ENCODE measurements around the gene NAA60. TPM values are rescaled to one million over a fixed set of nuclear protein-coding genes. Genes with fewer than 3 reads are reported as not detected.
"Not testable (repeated sequence)": the region's sequence is repeated elsewhere in the genome, so short reads cannot be mapped to it uniquely, and the experiment has no call there.

Gene NAA60
- polyA plus RNA-seq, 1 donor = 76.2 TPM

DNA sequence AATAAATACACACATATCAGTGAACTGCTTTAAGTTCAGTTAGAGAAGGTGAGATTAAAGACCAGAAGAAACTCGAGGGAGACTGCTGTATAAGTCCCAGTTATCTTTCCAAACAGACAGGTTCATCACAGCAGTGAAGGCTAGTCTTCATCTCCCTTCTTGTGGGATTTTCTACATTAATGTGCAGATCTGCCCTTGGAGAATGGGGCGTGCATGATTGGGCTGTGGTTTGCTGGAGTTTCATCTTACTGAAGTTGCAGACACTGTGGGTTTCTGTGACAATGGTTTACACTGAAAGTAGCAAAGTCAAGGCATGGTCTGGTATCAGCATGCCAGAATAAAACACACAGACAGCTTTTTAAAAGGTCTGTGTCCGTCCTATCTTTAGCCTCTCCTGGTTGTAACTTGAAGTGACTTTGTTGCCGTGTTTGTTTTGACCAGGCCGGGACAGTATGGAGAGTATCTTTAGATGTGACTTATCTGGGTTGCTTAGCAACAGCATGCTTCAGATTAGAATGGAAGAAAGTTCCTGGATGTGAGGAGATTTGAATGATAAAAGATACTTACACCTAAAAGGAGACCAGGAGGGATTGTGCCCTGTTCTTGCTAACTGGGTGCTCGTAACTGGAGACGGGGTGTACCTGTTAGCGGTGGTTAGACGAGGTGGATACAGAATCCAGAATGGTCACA, 16.1 kb downstream of the NAA60 start:
- no peak for DNase-seq

DNA sequence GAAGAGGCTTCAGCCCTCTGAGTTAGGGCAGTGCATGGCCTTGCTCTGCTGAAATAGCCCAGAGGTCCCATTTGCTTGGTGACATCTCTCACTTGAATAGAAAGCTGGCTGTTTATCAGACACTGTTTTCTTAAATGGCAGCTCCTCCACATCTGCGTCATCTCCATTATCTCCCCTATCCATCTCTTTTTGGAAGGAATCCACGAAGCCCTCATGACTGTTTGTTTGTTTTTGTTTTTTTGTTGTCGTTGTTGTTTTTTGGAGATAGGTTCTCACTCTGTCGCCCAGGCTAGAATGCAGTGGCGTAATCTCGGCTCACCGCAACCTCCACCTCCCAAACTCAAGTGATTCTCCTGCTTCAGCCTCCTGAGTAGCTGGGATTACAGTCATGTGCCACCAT, 16.6 kb downstream of the NAA60 start:
- no peak for DNase-seq

- DNase-seq = no peak
Measured at GRCh38 chr16:3460585-3460984, 17.1 kb downstream of the NAA60 start.

DNA sequence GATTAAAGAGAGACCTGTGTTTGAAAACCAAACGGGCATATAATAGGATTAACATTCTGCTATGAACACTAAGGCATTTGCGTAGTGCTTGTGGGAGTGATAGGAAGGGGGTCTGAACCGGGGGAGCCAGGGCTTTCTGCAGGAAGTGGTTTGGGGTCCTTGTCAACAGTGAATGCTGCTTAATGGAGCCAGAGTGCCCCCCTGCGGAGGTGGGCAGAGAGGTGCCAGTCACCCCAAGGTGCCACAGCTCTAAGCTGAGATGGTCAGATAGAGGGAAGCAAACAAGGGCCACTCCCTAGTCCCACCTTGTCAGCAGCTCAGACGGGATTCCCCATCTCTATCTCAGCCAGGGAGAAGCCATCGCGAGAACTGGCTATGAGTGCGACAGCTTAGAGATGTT, 17.7 kb downstream of the NAA60 start:
- DNase-seq = no peak

DNA sequence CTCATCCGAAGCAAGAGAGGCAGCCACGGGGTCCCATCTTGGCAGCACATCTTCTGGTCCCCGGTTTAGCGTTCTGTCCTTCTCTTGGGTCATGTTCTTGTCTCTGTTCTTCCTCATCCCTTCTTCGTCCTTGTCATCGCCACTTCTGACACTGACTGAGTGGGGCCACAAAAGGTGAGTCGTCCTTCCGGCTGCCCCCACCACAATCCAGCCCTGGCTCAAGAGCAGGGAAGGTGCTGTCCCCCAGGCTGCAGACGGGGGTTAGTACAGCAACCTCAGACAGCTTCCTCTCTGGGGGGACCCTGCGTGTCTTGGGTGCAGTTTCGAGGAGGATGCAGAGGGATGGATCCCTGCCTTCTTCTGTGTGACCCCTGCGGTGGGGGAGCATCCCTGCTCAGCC, 21.8 kb downstream of the NAA60 start:
- DNase-seq = no peak

GRCh38 chr16:3465911-3466584, 22.6 kb downstream of the NAA60 start:
- no peak for DNase-seq

GRCh38 chr16:3467182-3467581, 23.7 kb downstream of the NAA60 start:
- DNase-seq = no peak

- no peak for DNase-seq
Measured at GRCh38 chr16:3467921-3468320, 24.4 kb downstream of the NAA60 start.

DNA sequence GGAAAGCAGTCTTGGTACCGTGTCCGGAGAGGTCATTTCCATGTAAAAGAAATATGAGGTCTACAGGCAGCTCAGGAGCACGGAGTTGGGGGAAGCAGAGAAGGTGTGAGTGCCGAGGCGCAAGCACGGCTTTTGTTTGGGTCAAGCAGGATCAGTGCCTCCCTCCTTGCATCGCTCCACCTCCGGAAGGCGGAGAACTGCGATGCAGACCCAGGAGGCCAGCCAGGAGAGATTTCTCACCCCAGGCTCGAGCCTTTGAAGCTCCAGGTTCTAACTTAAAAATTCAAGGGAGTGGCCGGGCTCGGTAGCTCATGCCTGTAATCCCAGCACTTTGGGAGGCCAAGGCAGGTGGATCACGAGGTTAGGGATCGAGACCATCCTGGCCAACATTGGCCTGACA, 25.0 kb downstream of the NAA60 start:
- no peak for DNase-seq

GRCh38 chr16:3469736-3470135, 26.3 kb downstream of the NAA60 start:
- no peak for DNase-seq

DNA sequence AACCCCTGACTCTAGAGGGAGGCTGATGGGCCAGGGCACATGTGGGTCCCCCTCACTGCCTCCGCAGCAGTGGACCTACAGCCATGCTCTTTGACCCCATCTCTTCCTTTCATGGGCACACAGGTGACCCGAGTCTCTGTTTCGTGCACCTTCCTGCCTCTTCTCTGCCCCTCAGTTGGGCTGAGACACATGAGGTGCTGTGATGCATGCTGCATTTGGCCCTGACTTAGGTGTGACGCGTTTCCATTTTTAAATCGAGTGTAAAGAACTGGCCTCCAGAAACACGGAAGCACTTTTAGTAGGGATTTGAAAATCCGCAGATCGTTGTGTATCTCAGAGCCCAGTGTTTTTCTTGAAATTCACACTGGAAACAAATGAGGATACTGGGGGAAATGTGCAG, 27.2 kb downstream of the NAA60 start:
- no peak for DNase-seq

- DNase-seq = no peak
Measured at GRCh38 chr16:3471518-3472176, 28.2 kb downstream of the NAA60 start.

DNA sequence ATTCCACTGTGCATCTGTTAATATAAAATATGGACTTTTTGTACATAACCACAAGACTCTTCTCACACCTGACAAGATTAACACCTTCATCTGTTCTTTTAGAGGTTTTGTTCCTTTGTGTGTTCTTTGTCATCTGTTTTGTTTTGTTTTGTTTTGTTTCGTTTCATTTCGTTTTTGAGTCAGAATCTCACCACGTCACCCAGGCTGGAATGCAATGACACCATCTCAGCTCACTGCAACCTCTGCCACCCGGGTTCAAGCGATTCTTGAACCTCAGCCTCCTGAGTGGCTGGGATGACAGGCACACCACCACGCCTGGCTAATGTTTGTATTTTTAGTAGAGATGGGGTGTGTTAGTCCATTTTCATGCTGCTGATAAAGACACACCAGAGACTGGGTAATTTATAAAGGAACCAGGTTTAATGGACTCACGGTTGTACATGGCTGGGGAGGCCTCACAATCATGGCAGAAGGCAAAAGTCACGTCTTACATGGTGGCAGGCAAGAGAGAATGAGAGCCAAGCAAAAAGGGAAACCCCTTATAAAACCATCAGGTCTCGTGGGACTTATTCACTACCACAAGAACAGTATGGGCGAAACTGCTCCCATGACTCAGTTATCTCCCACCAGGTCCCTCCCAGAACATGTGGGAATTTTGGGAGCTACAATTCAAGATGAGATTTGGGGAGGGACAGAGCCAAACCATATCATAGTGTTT, 29.6 kb downstream of the NAA60 start:
- no peak for DNase-seq

DNA sequence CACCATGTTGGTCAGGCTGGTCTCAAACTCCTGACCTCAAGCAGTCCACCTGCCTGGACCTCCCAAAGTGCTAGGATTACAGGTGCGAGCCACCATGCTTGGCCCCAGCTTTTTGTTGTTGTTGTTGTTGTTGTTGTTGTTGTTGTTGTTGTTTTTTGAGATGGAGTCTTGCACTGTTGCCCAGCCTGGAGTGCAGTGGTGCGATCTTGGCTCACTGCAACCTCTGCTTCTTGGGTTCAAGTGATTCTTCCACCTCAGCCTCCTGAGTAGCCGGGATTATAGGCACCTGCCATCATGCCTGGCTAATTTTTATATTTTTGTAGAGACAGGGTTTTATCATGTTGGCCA, 30.1 kb downstream of the NAA60 start:
- DNase-seq = not testable (repeated sequence)

- DNase-seq = no peak
Measured at GRCh38 chr16:3474136-3474779, 30.8 kb downstream of the NAA60 start.

GRCh38 chr16:3474870-3475269, 31.4 kb downstream of the NAA60 start:
- not testable (repeated sequence) for DNase-seq

GRCh38 chr16:3475604-3476375, 32.3 kb downstream of the NAA60 start:
- no peak for DNase-seq

DNA sequence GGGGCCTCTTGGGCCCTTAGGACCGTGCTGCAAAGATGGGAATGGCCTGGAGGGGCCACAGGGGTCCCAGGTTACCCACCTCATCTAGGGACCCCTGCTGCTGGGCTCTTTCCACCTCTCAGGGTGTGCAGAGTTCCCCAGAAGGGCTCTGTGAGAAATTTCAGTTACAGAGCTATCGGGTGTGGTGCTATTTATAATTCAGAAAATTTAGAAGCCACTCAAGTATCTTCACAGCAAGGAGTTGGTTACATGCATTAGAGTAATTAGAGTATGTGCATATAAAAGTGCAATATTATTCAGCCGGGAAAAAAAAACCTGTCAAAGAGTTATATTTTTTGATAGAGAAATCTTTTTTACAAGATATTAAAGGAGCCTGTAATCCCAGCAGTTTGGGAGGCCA, 32.9 kb downstream of the NAA60 start:
- DNase-seq = no peak

- no peak for DNase-seq
Measured at GRCh38 chr16:3478242-3478925, 34.9 kb downstream of the NAA60 start.

DNA sequence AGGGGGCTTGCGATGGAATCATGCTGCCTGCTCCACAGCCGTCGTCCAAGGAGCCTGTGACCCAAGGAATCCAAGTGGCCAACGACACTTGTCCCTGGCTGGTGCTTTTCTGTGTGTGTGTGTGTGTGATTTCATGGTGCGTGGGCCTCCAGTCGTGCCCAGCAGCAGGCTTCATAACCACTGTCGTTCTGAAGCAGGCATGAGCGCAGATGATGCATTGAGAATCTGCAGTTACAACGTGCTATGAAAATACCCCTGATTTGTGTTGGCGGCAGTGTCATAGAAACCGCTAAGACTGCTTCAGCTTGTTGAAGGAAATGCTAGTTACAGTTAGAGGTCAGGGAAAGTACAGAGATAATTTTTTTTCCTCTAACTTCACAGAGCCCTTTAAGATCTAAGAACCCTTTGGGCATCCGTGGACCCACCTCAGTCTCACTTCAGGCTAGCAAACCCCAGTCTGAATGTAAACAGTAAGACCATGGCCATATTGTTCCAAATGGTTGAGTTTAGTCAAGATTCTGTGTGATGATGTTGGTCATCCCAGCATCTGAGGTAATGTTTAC, 36.3 kb downstream of the NAA60 start:
- DNase-seq = no peak

All from left kidney (tissue), 2 donors.